Measurements from ENCODE around the gene HTR1B.

HTR1B gene, protein sequence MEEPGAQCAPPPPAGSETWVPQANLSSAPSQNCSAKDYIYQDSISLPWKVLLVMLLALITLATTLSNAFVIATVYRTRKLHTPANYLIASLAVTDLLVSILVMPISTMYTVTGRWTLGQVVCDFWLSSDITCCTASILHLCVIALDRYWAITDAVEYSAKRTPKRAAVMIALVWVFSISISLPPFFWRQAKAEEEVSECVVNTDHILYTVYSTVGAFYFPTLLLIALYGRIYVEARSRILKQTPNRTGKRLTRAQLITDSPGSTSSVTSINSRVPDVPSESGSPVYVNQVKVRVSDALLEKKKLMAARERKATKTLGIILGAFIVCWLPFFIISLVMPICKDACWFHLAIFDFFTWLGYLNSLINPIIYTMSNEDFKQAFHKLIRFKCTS

GRCh38 chr6:77463308-77463860 is at the start of gene HTR1B:
Gene HTR1B (minus strand): TSS chr6:77463491. CDS start chr6:77463403, 88 bp downstream.
- DNase-seq: no peak

- no peak for DNase-seq
Measured at GRCh38 chr6:77512554-77512953, 49.3 kb upstream of the HTR1B start.

GRCh38 chr6:77511860-77512259 is 48.6 kb upstream of the HTR1B start:
- no peak for DNase-seq

DNA sequence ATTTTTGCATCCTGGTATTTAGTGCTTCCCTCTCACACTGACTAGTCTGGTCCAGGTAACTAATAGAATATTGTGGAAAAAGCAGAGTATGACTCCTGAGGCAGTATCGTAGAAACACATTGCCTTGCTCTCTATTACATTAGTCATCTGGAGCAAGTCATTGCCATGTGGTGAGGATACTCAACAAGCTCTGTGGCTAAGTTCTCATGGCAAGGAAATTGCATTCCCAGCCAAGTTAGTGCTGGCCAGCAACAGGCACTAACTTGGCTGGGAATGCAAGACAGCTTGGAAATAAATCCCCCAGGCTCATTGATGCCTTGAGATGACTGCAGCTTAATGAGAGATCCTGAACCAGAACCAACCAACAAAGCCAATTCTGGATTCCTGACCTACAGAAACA is 39.7 kb upstream of the HTR1B start:
- no peak for DNase-seq

GRCh38 chr6:77492530-77492929 is 29.2 kb upstream of the HTR1B start:
- no peak for DNase-seq

- DNase-seq: no peak
Measured at GRCh38 chr6:77487808-77488425, 24.6 kb upstream of the HTR1B start.

DNA sequence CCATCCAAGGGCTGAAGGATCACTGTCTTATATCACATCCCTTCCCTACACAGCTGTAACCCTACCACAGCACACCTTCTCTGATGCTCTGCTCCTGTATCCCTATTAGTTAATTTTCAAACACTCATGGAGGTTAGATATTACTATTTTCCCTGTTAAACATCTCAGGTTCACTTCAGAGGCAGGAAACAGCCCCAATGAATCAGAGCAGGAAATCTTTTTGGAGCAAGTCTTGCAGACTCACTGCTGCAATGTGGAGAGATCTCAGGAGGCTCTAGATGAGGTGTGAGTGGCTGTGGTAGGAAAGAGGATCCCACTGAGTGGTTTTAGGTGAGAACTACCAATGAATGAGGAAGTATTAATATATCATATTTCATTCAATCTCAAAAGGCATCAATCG is 19.7 kb upstream of the HTR1B start:
- DNase-seq: no peak

GRCh38 chr6:77474973-77475372 is 11.7 kb upstream of the HTR1B start:
- no peak for DNase-seq

DNA sequence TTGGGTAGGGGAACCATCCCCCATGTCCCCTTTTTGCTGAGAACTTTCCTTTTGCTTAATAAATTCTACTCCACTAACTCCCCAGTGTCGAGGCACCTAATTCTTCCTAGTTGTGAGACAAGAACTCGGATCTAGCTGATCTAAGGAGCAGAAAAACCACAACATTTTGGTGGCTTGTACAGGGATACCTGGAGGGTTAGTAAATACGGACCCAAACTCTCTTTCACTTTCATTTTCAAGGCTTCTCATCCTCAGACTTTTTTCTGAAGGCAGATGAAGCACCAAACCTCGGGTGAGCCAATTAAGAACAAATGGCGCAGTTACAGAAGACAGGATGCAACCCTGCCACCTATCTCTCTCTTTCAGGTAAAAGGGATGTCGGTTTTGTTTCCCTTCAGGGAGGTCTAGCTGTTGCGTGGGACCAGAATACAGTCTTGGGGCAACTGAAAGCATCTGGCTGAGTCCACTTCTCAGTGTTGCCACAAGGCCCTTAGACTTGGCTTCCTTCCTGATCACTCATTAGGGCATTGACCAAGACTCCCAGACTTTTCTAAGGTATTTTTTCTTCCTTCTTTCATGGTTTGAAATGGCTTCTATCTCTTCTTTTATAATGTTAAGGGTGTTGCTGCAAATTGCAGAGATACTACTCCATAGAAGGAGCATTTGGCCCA is 11.1 kb upstream of the HTR1B start:
- no peak for DNase-seq

- DNase-seq: no peak
Measured at GRCh38 chr6:77470983-77471382, 7.7 kb upstream of the HTR1B start.

- no peak for DNase-seq
Measured at GRCh38 chr6:77468939-77469338, 5.6 kb upstream of the HTR1B start.

GRCh38 chr6:77466451-77467437 is 3.5 kb upstream of the HTR1B start:
- DNase-seq: no peak

DNA sequence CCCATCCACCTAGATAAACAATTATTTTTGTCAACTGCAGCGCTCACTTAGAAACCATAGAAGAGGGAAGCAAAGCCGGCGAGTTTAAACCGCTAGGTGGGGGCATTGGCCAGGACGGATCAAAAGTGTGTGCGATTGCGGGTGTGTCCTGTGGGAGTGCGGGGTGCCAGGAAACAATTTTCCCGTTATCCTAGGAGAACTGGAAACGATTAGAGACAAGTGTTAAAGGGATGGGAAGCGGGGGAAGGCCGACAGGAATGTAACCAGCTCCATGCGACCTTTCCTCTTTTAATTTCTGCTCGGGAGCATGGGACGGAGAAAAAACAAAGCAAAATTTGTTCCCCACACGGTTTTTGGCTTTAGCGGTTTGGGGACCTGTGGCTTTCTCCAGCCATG is 2.8 kb upstream of the HTR1B start:
- DNase-seq: no peak

DNA sequence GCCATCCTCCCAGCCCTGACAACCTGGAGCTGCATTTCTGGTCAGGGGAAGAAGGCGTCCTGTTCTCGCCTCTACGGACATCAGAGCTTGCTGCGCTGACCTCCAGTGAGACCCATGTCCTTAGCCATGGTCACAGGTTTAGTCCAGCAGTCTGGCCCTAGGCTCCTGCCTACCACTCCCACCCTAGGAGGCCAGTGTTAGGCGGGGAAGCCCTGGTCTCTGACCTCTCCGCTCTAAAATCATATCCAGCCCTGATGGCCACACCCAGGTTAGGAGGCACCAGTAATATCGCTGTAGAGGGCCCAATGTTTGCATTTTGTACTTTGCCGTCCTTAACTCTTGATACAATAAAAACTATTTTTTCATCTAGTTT is 1.2 kb upstream of the HTR1B start:
- DNase-seq: no peak

GRCh38 chr6:77463861-77464494 is 687 bp upstream of the HTR1B start:
- no peak for DNase-seq

DNA sequence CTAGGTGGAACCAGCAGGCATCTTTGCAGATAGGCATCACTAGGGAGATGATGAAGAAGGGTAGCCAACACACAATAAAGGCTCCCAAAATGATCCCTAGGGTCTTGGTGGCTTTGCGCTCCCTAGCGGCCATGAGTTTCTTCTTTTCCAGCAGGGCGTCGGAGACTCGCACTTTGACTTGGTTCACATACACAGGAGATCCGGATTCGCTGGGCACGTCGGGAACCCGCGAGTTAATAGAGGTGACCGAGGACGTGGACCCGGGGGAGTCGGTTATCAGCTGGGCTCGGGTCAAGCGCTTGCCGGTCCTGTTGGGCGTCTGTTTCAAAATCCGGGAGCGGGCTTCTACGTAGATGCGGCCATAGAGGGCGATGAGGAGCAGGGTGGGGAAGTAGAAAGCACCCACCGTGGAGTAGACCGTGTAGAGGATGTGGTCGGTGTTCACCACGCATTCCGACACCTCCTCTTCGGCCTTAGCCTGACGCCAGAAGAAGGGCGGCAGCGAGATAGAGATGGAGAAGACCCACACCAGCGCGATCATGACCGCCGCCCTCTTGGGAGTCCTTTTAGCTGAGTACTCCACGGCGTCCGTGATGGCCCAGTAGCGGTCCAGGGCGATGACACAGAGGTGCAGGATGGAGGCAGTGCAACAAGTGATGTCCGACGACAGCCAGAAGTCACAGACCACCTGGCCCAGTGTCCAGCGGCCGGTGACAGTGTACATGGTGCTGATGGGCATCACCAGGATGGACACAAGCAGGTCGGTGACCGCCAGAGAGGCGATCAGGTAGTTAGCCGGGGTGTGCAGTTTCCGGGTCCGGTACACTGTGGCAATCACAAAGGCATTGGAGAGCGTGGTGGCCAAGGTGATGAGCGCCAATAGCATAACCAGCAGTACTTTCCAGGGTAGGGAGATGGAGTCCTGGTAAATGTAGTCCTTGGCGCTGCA is 658 bp downstream of the HTR1B start:
- DNase-seq: no peak

DNA sequence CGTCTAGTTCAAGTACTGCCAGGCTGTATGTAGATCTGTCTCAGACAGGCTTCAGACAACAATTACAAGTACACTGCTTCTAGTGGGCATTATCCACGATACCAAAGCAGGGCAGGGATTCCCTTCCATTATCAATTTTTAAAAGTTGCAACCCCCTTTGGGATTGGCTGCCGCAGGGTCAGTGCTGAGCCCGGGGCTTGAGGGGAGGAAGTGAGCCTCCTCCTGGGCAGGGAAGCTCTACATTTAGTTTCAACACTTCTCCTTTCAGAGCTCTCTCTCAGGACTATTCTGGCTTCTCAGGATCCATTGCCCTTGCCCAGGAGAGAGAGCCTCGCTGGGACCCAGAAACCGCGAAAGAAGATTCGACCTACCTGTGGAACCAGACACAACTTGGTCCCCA is 1.5 kb downstream of the HTR1B start:
- DNase-seq: no peak

GRCh38 chr6:77458421-77458820 is 4.9 kb downstream of the HTR1B start:
- no peak for DNase-seq

- DNase-seq: no peak
Measured at GRCh38 chr6:77457720-77458349, 5.5 kb downstream of the HTR1B start.

DNA sequence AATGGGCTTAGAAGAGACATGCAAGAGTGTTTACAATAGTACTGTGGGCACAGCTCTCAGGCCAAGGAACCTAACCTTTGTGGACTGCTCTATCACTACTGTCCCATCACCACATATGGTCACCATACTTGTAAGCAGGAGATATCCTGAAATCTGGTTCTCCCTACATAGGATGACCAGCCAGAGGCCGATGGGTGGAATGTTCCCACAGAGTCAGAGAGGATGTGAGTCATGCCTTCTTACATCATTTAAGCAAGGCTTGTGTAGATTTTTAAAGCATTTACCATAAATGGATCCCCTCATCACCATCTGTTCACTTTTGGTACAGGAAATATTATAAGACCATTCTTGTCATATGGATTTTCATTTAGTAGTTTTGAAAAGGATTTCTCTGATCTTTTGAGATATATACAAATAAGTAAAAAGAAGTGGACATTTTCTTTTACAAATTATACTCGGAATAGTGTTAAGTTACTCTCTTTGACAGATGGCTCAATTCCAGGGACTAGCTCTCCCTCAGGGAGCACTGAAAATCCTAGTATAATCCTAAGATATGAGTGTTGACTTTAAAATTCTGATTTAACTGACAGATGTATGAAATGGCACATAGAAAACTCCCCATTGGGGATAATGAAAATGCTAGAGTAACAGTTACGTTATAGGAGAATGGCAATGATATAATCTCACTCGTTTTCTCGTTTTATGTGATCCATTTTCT is 6.6 kb downstream of the HTR1B start:
- DNase-seq: no peak

Data from NCI-H2029 treated with DMSO at 0.1 percent for 48 hours (cell line).